ELR (cell line): ENCODE measurements around the gene RASGEF1C.

Source experiments
- DNase-seq: peaks from one replicate; pipeline ENCODE4 v3.0.0-alpha.2; 2015; ENCODE audit warnings: low read depth

The RASGEF1C gene

DNA sequence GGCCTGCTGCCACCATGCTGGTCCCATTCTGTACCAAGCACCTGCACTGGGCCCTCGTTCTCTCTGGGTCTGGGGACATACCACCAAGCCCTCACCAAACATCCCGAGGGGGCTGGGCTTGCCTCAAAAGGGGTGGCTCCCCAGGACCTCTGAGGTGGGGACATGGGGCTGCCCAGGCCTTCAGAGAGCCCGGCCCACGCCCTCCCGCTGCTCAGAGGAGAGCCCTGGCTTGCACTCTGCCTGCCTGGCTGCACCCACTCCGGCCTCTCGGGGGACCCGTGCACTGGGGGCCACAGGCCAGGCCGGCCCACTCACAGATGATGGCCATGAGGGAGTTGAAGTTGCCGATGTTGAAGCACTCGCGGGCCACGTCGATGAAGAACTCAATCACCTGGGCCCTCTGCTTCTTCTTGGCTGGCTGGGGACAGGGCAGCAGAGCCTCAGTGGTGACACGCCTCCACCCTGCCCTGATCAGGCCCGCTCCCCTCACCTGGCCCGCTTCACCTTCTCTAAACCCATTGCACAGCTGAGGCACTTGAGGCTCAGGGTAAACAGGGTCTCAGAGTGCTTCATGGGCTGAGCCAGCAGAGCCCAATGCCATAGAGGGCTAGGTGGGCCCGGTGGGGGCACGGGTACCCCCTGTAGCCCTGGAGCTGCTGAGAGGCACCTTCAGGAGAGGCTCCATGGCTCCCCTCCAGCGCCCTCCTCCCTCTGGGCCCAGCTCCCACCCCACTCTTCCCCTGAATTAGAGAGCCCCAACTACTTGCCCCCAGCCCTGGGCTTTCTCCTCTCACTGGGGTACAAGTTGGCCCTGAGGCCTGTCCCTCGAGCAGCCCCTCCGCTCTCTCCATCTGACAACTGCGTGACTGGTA is 89.7 kb downstream of the RASGEF1C start:
- no peak for DNase-seq

DNA sequence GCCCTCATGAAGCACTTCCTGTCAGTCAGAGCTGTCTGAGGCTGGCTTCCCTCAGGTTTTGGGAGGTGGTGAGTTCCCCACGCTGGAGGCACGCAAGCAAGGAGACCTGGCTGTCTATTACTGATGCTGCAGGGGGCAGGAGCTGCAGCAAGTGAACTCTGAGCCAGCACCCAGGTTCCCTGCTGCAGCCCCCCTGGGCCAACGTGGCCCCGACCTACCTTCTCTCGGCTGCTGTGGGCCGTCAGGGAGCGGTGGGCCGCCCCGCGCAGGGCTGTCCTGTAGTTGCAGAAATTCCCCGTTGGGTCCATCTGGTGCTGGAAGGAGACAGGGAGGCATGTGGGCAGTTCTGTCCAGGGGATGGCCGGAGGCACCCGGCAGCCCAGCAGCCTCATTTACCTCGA is 90.6 kb downstream of the RASGEF1C start:
- no peak for DNase-seq

DNA sequence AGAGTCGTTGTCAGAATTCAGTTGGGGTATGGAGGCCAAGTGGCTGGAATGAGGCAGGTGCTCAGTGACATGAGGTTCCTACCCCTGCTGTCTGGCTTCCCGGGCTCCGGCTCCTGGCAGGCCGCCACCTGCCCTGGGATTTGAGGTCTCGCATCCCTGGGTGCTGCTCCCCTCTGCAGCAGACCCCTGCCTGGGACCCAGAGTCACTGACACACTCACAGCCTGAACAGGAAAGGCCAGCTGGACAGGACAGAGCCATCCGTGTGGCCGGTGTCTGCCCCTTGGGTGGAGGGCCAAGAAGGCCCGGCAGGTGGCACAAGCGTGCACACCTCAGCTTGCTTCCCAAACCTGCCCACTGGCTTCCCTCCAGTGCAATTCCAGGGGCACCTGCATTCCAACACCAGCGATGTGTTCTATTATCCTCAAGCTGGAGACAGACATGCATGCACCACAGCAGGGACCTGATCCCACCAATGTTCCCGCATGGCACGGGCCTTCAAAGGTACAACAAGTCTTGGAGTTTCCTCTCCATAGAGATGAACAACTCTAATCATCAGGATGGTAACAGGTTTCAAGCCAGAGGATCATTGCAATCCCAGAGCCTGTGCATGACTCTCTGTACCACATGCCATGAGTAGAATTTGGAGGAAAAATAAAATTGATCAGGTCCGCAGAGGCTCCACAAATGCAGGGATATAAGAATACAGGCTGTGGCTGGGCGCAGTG is 91.8 kb downstream of the RASGEF1C start:
- no peak for DNase-seq

DNA sequence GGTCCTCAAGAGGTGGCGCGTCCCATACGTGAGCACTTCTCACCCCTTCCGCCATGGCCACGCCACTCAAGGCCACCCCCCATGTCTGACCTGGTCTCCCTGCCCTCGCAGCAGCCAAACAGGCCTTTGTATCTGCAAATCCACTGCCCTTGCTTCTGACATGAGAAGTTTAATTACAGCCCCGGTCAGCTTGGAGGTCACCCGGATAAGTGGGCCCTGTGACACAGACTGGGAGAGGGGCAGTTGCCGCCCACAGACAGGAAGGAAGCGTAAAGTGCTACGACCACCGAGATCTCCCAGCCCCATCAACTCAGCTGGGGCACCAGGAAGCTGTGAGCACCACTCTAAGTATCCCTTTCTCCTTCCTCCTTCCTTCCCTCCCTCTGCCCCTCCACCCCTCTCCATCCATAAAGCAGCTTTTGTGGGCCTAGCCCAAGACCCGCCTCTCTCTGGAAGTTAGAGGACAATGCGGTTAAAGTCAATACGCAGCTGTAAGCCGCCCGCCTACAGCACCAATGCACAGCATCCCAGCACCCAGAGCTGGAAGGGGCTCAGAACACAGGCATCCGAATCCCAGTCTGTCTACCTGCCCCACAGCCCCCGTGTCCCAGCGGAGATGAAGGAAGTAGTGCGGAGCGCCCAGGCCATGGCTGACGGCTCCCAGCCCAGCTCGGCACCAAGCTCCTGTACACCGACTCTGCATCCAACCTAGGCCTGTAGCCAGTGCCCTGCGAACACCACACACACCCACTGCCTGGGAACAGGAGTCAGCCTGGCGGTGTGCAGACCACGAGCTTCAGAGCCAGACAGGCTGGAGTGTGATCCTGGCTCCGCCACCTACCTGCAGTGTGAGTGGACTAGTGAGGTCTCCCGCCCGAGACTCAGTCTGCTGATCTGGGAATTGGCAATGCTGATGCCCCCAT is 92.7 kb downstream of the RASGEF1C start:
- DNase-seq = no peak

DNA sequence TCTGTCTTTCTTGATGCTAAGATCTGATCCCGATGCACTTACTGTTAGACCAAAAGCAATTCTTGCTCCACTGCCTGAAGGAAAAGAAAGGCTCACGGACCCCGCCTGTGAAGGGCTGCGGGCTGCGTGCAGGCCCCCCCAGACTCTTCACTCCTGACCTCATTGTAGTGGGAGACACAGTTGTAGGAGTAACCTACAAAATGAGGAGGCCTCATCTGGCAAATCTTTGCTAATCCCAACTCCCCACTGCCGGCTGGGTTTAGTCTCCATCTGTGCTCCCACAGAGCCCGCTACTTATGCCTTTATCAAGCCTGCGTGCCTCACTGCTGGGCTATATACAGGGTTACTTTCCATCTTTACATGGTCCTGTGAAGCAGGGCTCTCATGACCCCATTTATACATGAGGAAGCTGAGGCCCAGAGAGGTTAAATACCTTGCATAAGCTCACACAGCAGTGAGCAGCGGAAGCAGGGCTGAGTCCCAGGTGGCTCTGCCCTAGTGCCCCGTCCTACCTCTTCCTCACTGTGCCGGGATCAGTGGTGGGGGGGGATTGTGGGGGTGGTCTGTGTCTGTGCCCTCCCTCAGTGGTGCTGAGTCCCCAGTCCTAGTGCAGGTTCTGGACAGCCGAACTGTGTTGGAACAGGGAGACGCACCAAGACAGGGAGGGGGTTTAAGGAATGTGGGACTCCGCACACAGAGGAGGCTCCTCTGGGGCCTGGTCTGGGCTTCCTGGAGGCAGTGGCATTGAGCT is 93.5 kb downstream of the RASGEF1C start:
- no peak for DNase-seq

DNA sequence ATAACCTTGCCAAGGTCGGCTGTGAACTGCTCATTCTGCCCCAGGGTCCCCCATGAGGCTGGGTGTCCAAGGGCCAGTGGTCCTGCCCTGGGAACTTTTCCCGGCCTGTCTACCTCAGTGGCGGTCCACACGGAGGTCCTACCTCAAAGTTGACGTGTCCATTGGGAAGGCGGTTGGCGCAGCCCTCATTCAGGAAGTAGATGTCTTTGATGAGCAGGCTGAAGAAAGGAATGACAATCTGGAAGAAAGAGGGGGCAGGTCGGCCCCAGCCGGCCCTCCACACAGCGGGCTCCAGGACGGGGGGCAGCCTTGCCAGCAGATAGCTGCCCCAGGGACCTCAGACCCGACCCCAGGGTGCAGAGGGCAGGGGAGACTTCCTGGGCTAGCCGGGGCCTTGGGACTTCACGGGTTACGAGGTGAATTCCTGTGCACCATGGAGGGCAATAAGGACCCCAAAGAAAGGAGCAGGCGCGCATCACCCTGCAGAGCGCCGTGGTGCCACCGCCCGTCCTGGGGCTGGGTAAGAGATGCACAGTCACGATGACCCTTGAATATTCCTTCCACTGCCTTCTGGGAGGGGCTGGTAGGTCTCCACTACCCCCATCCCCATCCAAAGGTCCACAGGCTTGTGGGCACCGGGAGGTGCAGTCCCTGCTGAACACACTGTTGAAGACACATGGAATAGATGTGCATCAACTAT is 94.6 kb downstream of the RASGEF1C start:
- DNase-seq = no peak

DNA sequence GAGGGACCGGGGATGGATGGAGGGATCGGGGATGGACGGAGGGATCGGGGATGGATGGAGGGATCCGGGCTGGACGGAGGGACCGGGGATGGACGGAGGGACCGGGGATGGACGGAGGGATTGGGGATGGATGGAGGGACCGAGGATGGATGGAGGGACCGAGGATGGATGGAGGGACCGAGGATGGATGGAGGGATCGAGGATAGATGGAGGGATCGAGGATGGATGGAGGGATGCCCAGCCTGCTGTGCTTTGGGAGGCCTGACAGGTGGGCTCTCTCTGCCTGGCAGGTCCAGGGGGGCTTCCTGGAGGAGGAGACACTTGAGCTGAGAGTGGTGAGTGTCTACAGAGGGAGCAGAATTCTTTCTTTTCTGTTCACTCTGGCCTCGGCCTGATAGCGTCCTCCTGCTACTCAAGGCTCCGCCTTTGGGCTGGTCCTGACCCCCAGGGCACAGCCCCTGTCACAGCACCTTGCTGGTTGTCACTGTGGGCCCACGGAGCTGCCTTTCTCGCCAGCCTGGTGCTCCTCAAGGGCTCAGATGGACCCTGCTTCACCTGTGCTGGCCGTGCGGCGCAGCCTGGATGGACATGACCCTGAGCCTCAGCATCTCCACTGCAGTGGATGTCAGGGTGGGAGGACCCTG is 95.2 kb downstream of the RASGEF1C start:
- DNase-seq = no peak

DNA sequence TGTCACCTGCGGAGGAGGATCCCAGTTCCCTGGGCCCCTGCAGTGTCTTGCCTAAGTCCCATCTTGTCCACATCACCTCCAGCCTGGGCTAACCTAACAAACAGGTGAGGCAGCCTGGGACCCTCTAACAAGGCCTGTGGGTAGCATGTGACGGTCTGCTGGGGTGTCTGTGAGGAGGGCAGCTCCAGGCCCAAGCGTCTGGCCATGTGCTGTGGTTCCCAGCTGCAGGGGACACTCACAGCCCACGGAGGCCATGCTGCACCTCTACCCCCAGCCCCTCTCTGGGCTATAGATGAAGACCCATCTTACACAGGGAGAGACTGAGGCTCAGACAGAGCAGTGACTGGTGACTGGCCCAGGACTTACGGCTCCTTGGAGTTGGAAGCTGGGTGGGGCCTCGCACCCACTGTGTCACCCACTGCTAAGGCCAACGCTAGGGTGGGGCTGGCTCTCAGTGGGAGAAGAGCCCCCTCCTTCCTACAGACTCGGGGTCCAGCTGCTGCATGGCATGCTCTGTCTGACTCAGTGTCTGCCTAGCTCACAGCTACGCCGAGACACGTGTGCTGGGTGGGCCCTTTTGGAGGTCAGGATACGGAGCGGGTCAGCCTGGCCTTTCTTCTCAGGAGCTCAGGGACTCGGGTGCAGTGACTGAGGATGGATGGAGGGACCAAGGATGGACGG is 96.7 kb downstream of the RASGEF1C start:
- no peak for DNase-seq

DNA sequence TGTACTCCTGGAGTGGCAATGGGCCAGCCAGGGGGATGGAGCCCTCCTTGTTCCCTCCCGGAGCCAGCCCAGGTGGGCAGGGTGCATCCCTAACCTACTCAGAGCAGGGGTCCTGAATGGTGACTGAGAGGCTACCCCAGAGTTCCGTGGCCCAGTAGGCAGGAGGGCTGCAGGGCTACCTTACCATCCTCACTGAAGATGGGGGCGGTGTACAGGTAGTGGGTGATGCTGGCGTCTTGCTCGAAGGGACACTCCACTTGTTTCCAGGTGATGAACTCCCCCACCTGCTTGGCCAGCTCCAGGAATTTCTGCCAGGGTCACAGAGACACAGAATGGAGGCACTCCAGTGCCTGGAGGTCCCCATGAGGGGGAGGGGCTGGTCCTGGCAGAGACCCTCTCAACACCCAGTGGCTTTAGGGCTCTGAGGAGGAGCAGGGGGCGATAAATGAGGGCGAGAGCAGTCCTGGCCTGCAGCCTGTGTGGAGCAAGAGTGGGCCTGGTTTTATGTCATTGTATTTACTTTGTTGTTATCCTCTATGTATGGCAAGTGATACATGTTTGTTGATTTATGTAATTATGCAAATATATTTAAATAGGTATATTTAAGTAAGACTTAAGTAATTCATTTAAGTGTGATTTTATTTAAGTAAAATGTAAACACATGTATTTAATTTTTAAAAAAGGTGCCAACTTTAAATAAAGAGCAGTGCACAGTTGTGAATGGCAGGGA is 97.6 kb downstream of the RASGEF1C start:
- no peak for DNase-seq

DNA sequence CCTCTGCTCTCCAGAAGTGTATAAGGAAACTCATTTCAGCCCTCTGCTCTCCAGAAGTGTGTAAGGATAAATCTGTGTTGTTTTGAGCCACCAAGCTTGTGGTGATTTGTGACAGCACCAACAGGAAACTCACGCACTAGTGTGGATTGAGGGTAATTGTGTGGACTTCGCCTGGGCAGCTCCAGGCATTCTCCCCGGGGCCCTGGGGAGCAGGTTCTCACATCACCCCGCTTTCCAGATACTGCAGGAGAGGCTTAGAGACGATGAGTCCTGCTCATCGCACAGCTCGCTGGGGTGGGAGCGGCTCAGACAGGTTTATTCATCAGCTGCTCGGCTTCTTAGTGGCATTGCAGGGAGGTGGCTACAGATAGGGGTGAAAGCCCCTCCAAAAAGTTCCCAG is 99.1 kb downstream of the RASGEF1C start:
- DNase-seq = no peak

DNA sequence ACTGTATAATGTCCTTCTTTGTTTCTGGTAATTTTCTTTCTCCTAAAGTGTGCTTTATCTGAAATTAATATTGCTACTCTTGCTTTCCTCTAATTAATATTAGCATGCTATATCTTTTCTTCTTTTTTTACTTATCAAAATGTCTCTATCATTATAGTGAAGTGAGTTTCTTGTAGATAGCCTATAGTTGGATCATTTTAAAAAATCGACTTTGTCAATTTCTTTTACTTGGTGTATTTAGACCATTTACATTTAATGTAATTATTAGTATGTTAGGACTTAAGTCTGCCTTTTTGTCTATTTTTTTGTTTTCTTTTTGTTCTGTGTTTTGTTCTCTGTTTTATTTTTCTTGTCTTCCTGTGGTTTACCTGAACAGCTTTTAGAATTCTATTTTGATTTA is 102.0 kb downstream of the RASGEF1C start:
- DNase-seq = no peak

DNA sequence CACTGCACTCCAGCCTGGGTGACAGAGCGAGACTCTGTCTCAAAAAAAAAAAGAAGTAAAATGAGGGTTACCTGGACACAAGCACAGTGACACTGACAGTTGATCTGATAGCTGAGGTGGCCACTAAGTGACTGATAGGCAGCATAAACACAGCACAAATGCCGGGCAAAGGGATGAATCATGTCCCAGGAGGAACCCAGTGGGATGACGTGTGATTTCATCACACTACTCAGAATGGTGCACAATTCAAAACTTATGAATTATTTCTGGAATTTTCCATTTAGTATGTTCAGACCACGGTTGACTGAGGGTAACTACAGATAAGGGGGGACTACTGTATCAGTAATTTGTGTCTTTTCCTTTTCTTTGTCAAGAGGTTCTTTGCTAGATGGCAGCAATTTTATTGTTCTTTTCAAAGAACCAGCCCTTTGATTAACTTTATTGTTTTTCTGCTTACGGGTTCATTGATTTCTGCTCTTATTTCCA is 103.1 kb downstream of the RASGEF1C start:
- DNase-seq = no peak

DNA sequence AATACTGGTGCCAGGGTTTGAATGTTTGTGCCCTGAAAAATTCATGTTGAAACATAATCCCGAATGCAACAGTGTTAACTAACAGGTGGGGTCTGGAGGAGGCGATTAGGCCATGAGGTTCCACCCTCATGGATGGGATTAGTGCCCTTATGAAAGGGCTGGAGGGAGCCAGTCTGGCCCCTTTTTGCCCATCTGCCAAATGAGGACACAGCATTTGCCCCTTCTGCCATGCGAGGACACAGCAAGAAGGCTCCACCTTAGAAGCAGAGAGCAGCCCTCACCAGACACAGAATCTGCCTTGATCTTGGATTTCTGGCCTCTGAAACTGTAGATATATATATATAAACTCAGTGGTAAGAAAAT is 104.9 kb downstream of the RASGEF1C start:
- DNase-seq = no peak

DNA sequence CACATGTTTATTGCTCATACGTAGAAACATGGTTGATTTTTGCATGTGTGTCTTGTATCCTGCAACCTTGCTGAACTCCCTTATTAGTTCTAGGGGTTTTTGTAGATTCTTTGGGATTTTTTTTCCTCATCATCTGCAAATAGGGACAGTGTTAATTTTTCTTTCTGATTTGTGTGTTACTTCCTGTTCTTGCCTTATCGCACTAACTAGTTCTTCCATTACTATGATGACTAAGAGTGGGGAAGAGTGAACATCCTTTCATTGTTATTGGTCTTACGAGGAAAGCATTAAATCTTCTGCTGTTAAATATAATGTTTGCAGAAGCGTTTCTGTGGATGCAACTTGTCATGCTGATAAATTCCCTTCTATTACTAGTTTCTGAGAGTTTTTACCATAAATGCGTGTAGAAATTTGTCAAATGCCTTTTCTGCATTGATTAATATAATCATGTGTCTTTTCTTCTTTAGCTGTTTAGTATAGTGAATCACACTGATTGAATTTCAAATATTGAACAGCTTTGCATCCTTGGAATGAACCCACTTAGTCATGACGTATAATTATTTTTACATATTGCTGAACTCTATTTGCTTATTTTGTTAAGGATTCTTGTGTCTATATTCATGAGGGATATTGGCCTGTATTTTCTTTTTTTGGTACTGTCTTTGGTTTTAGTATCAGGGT is 105.4 kb downstream of the RASGEF1C start:
- no peak for DNase-seq

DNA sequence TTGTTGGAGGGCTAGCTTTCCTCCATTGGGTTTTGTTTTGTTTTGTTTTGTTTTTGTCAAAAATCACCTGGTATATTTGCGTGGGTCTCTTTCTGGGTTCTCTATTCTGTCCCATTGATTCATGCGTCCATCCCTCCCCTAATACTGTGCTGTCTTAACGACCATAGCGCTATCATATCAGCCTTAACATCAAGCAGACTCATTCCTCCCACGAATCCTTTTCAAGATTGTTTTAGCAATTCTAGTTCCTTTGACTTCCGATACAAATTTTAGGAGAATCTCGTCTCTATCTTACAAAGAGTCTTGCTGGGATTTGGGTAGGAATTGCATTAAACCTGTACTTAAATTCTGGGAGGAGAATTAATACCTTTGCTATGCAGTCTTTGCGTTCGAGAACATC is 106.4 kb downstream of the RASGEF1C start:
- DNase-seq = no peak

DNA sequence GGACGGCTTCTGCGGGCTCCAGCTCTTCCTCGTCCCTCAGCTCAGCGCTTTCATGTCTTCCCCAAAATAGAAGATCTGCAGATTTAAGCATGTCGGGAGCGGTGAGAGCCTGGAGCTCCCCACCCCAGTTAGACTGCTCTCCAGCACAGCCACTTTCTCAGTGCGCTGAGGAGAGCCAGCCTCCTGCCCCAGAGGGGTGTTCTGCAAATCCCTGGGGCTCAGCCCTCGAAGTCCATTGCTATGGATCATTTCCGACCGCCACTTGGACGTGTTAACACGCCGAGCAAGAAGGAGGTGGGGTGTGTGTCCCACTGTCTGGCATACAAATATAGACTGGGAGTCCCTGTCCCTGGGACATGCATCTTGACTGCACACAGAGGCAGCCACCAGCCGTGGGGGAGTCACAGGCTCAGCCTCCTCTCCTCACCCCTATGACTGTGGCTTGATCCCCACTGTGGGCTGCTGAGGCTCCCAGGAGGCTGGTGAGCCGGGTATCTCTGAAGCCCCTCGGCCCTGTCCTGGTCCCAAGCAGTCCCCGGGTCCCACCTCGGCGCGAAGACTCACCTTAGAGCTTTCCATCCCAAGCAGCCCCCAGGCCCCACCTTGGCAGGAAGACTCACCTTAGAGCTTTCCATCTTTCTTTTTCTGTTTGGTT is 107.4 kb downstream of the RASGEF1C start:
- no peak for DNase-seq

DNA sequence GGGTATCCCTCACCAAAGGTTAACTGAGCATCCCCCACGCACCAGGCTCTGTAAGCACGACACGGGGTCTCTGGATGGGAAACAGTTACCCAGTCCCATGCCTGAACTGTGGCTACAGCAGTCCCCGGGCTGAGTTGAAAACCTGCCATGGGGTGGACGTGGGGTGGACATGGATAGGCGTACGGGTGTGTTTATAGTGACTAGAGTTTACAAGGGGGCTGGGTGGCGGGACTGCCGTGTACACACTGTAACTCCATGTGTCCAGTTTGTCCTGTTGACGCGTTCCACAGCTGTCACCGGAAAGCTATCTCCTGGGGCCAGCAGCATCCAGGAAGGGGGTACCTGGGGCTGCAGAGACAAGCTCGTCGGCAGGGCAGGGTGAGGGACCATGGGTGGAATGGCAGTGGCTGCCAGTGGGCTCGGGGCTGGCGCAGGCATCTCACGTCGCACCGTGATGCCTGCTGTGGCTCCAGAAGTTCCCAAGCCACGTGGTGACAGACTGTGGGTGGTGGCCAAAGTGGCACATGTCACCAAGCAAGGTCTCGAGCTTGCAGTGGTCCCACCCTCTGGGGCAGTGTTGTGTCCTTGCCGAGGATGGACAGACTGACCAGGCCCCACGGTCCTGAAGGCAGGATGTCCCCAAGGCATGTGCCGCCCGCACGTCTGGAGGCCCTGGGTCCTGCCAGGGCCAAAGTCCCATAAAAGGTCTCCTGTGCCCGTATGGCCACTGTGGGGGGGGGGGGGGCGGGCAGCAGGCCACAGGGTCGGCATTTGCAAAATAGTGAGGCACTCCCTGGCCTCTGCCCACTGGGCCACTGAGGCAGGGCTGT is 108.2 kb downstream of the RASGEF1C start:
- DNase-seq = no peak
